ENCODE measurements around the gene PODN. TPM values are rescaled to one million over a fixed set of nuclear protein-coding genes. Genes with fewer than 3 reads are reported as not detected.

PODN gene
- total and polyA plus RNA-seq, 7 donors: 1.6 to 200 (median 67.6) TPM

GRCh38 chr1:53132176-53132575 lies 70.2 kb downstream of the PODN start:
- H3K4me3 ChIP-seq: no peak overlapping the region
- H3K36me3 ChIP-seq: no peaks in the 10 kb centered on the region
- no peak for TF ChIP-seq CTCF (IDR thresholded peaks at IDR 0.05)
- TF ChIP-seq POLR2AphosphoS5 (IDR thresholded peaks at IDR 0.05): no peak
- TF ChIP-seq EP300 (IDR thresholded peaks at IDR 0.05): no peak
- TF ChIP-seq POLR2A (IDR thresholded peaks at IDR 0.05): no peak
- peak; percentile 62 for DNase-seq
- H3K27me3 ChIP-seq: no peaks in the 10 kb centered on the region
- no peaks in the 10 kb centered on the region for H3K9me3 ChIP-seq
- WGBS, 2 donors: 83 to 88% methylated on average over 8 of the region's 8 CpGs
- intact Hi-C loops (cut with DNase I): no loop called here
- H3K4me1 ChIP-seq: peaks cover 0 to 76% (median 49%) of the 10 kb centered on the region in 4 donors
- peak overlapping the region in 3 of 4 donors; percentile 80 to 92 (median 86) for H3K27ac ChIP-seq

GRCh38 chr1:53133261-53134041 lies 71.4 kb downstream of the PODN start:
- H3K4me3 ChIP-seq: no peak overlapping the region
- intact Hi-C loops (cut with DNase I): no loop called here
- H3K9me3 ChIP-seq: no peaks in the 10 kb centered on the region
- no peaks in the 10 kb centered on the region for H3K36me3 ChIP-seq
- peak overlapping the region in 3 of 4 donors; percentile 80 to 92 (median 86) for H3K27ac ChIP-seq
- peaks cover 0 to 70% (median 47%) of the 10 kb centered on the region in 4 donors for H3K4me1 ChIP-seq
- H3K27me3 ChIP-seq: no peaks in the 10 kb centered on the region
- no peak for DNase-seq
- 83% methylated on average over 9 of the region's 9 CpGs for WGBS, 2 donors
- TF ChIP-seq EP300 (IDR thresholded peaks at IDR 0.05) (no peak), CTCF (IDR thresholded peaks at IDR 0.05) (no peak), POLR2AphosphoS5 (IDR thresholded peaks at IDR 0.05) (no peak), POLR2A (IDR thresholded peaks at IDR 0.05) (no peak)

GRCh38 chr1:53134042-53134485 lies 72.1 kb downstream of the PODN start:
- 95% methylated on average over 7 of the region's 7 CpGs for WGBS, 2 donors
- Histone ChIP-seq H3K27ac (peak overlapping the region in 3 of 4 donors; percentile 80 to 92 (median 86)), H3K4me3 (no peak overlapping the region), H3K9me3 (no peaks in the 10 kb centered on the region), H3K4me1 (peaks cover 0 to 70% (median 47%) of the 10 kb centered on the region in 4 donors), H3K27me3 (no peaks in the 10 kb centered on the region), H3K36me3 (no peaks in the 10 kb centered on the region)
- intact Hi-C loops (cut with DNase I): no loop called here
- DNase-seq: no peak
- TF ChIP-seq EP300 (IDR thresholded peaks at IDR 0.05): no peak
- TF ChIP-seq POLR2A (IDR thresholded peaks at IDR 0.05): no peak
- TF ChIP-seq CTCF (IDR thresholded peaks at IDR 0.05): no peak
- TF ChIP-seq POLR2AphosphoS5 (IDR thresholded peaks at IDR 0.05): no peak

Small RNAs within 50 kb of the gene (small RNA-seq; reads per million reads assigned to genes)
- 0 reads per million in 3 donors for gene HIGD1AP11

Other genes with a start within 250 kb of the PODN start
- gene ZYG11A, start 219.5 kb upstream of the PODN start, total RNA-seq: not detected
- under 1 TPM in 1 of 3 donors, not detected in 2; 0.07 TPM for gene ZYG11A, start 219.5 kb upstream of the PODN start, polyA plus RNA-seq
- 100 to 1,000 TPM in 2 of 4 donors, 10 to 100 TPM in 2; 62.1 to 151 (median 98.7) TPM for gene ECHDC2, start 140.5 kb upstream of the PODN start, total RNA-seq
- 10 to 100 TPM; 69.1 to 94.4 (median 71.5) TPM for gene ECHDC2, start 140.5 kb upstream of the PODN start, polyA plus RNA-seq
- 100 to 1,000 TPM; 124 to 179 (median 149) TPM for gene SCP2, start 134.9 kb upstream of the PODN start, total RNA-seq
- 100 to 1,000 TPM; 176 to 792 (median 569) TPM for gene SCP2, start 134.9 kb upstream of the PODN start, polyA plus RNA-seq
- gene SLC1A7, start 80.4 kb downstream of the PODN start, total RNA-seq: under 1 TPM in 3 of 4 donors, not detected in 1; 0.16 to 0.83 (median 0.54) TPM
- 1 to 10 TPM in 2 of 3 donors, under 1 TPM in 1; 0.86 to 1.6 (median 1.2) TPM for gene SLC1A7, start 80.4 kb downstream of the PODN start, polyA plus RNA-seq
- 10 to 100 TPM in 3 of 4 donors, 1 to 10 TPM in 1; 8.0 to 14.1 (median 11.5) TPM for gene CPT2, start 134.6 kb downstream of the PODN start, total RNA-seq
- 10 to 100 TPM; 33.0 to 78.8 (median 52.9) TPM for gene CPT2, start 134.6 kb downstream of the PODN start, polyA plus RNA-seq
- 10 to 100 TPM; 79.2 to 95.6 (median 92.7) TPM for gene CZIB, start 158.4 kb downstream of the PODN start, total RNA-seq
- 10 to 100 TPM; 49.4 to 69.1 (median 51.8) TPM for gene CZIB, start 158.4 kb downstream of the PODN start, polyA plus RNA-seq
- 10 to 100 TPM; 12.2 to 46.4 (median 28.7) TPM for gene MAGOH, start 176.3 kb downstream of the PODN start, total RNA-seq
- gene MAGOH, start 176.3 kb downstream of the PODN start, polyA plus RNA-seq: 10 to 100 TPM; 73.9 to 98.4 (median 95.0) TPM